Stimulated activated CD4-positive, alpha-beta T cell treated with anti-CD3 and anti-CD28 coated beads, Interleukin-4, amount 100 ng/mL, for 48 hours (primary cell): Measurements from ENCODE around the gene PRPF31.
"Not testable (repeated sequence)": the region's sequence is repeated elsewhere in the genome, so short reads cannot be mapped to it uniquely, and the experiment has no call there.

Source experiments
- DNase-seq, 2 donors: peaks; one replicate each; pipeline ENCODE4 v3.0.0-alpha.2; 2020; ENCODE audit warnings: low read depth in 2 of 2

Gene PRPF31, protein sequence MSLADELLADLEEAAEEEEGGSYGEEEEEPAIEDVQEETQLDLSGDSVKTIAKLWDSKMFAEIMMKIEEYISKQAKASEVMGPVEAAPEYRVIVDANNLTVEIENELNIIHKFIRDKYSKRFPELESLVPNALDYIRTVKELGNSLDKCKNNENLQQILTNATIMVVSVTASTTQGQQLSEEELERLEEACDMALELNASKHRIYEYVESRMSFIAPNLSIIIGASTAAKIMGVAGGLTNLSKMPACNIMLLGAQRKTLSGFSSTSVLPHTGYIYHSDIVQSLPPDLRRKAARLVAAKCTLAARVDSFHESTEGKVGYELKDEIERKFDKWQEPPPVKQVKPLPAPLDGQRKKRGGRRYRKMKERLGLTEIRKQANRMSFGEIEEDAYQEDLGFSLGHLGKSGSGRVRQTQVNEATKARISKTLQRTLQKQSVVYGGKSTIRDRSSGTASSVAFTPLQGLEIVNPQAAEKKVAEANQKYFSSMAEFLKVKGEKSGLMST

GRCh38 chr19:54115109-54116063, at the start of gene PRPF31, which contains the start of gene TFPT:
Gene PRPF31, plus strand, starts transcription at chr19:54115754. Its CDS starts 2,525 bp downstream, at chr19:54118279.
Gene TFPT, minus strand, starts transcription at chr19:54115657. Its CDS starts 388 bp downstream, at chr19:54115269.
- peak; percentile 95 to 96 for DNase-seq

DNA sequence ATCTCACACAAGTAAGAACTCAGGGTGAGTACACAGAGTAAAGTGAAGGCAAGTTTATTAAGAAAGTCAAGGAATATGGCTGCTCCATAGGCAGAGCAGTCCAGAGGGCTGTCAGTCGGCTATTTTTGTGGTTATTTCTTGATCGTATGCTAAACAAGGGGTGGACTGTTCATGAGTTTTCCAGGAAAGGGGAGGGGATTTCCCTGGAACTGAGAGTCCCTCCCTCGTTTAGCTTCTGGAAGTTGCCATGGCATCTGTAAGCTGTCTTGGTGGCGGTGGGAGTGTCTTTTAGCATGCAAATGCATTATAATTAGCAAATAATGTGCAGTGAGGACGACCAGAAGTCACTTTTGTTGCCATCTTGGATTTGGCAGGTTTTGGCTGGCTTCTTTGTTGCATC, 46.1 kb upstream of the PRPF31 start:
- no peak for DNase-seq

GRCh38 chr19:54073829-54074228, 41.7 kb upstream of the PRPF31 start:
- DNase-seq = no peak

DNA sequence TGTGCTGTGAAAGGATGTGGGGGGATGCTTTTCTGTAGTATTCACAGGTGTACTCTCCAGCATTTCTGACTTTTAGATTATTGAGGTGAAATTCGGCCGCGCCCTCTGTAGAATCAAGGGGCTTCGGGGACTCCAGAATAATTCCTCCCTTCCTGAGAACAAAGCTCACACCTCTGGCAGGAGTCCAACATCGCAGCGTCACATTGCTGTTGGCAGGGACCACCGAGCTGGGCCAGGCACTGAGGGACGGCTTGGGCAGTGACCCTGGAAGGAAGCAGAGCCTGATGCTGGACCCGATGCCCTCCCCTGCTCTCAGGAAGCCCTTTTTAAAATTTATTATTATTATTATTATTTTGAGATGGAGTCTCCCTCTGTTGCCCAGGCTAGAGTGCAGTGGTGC, 40.7 kb upstream of the PRPF31 start:
- DNase-seq = no peak

- DNase-seq = no peak
Measured at GRCh38 chr19:54077334-54077733, 38.2 kb upstream of the PRPF31 start.

DNA sequence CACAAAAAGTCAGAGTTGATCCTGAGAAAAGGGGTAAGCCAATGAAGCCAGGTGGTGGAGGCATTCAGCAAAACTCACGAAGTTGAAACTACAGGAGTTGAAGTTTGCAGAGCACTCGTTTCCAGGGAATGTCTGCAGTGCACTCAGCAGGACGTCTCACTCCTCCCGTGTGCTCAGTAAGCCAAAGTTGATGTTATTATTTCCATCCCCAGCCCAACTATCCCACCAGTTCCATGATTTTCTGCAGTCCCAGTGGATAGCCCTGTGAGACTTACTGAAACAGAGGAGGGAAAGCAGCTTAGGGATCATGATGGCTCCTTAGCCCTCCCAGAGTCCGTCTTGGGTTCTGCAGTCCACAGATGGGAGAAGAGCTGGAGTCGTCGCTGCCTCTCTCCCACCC, 34.5 kb upstream of the PRPF31 start, which contains the start of gene TARM1:
TSS of gene TARM1 (minus strand) at position 334 of the 400 bp plus-strand sequence. CDS start at position 309, 25 bp downstream.
- no peak for DNase-seq

- no peak for DNase-seq
Measured at GRCh38 chr19:54084410-54084809, 31.1 kb upstream of the PRPF31 start.

DNA sequence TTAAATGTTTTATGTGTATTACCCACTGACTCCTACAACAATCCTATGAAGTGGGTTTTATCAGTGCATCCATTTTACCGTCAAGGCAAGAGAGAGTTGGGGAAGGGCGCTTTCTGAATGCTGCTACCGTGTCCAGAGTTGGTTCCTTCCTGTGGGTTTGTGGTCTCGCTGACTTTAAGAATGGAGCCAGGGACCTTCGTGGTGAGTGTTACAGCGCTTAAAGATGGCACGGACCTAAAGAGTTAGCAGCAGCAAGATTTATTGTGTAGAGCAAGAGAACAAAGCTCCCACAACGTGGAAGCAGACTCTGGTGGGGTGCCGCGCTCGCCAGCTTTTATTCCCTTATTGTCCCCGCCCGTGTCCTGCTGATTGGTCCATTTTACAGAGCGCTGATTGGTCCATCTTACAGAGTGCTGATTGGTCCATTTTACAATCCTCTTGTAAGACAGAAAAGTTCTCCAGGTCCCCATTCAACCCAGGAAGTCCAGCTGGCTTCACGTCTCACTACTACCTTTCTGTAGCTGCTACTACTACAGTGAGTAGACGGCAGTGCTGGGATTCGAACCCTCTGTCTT, 21.0 kb upstream of the PRPF31 start:
- DNase-seq = no peak

DNA sequence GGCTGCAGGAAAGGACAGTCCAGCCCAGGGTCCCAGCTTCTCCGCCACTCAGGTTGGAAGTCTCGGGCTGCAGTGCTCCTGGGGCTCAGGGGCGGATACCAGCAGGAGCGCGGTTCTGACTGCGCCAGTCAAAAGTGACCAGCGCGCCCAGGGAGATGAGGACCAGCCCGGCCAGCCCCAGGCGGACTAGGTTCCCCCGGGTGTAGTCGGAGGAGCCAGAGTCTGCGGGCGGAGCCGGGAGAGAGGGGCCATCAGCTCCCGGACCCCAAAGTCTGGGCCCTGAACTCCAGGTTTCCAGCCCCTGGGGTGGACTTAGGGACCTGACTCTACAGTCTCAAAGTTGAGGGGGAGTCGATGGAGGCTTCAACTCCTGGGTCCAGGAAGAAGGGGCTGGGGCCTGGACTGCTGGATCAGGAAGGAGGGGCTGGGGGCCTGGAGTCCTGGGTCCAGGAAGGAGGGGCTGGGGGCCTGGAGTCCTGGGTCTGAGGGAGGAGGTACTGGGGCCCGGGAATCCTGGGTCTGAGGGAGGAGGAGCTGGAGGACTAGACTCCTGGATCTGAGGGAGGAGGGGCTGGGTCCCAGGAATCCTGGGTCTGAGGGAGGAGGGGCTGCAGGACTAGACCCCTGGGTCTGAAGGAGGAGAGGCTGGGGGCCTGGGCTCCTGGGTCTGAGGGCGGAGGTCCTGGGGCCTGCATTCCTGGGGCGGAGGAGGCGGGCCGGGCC, 20.3 kb upstream of the PRPF31 start:
- no peak for DNase-seq

DNA sequence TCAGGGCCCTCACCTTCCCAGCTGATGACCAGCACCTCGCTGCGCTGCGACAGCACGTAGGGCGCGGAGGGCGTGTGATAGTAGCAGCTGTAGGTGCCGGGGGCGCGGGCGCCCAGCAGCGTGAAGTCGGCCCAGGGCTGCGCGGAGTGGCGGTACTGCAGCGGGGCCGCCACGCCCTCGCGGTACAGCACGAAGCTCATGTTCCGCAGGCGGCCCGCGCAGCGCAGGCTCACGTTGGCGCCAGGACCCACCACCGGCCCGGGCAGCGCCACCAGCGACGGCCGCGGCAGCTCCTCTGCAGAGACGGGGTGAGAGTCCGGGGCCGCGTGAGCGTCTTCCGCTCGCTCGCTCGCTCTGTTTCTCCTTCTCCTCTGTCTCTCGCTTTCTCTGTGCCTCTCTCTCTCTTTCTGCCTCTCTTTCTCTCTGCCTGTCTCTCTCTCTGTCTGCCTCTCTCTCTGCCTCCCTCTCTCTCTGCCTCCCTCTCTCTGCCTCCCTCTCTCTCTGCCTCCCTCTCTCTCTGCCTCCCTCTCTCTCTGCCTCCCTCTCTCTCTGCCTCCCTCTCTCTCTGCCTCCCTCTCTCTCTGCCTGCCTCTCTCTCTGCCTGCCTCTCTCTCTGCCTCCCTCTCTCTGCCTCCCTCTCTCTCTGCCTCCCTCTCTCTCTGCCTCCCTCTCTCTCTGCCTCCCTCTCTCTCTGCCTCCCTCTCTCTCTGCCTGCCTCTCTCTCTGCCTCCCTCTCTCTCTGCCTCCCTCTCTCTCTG, 19.5 kb upstream of the PRPF31 start:
- peak; percentile 18 to 26 for DNase-seq

- no peak for DNase-seq
Measured at GRCh38 chr19:54096617-54097106, 18.9 kb upstream of the PRPF31 start.

DNA sequence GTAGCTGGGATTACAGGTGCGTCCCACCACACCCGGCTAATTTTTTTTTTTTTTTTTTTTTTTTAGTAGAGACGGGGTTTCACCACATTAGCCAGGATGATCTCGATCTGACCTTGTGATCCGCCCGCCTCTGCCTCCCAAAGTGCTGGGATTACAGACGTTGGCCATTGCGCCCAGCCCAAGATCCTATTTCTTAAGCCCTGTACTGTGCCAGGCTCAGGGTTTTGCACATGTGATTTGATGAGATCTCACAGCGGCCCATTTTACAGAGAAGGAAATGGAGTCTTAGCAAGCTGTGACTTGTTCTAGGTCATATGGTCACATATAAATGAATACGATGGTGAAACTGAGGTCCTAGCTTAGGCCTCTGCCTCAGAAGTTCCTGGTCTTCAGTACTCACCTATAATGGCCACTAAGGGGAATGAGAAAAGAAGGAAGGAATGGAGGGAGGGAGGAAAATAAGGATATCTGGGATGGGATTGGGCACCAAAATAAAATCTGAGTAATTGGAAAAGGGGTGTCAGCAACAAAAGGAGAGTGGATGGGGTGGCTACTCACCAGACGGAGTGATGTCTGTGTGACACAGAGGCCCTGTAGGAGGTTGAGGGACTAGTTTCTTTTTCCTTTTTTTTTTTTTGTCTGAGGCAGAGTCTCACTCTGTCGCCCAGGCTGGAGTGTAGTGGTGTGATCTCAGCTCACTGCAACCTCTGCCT, 16.2 kb upstream of the PRPF31 start:
- DNase-seq = no peak

DNA sequence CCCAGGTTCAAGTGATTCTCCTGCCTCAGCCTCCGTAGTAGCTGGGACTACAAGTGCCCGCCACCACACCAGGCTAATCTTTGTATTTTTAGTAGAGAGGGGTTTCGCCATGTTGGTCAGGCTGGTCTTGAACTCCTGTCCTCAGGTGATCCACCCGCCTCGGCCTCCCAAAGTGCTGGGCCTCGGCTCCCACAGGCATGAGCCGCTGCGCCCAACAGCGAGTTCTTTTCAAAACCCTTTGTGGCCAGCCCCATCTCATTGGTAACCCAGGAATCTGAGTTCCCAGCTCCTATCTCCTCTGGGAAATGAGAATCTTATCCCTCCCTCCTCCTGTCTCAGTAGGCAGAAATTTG, 15.7 kb upstream of the PRPF31 start:
- DNase-seq = not testable (repeated sequence)

GRCh38 chr19:54100561-54100960, 15.0 kb upstream of the PRPF31 start, which contains the start of gene OSCAR:
Gene OSCAR, minus strand, starts transcription at chr19:54100803. Its CDS starts 11 bp downstream, at chr19:54100792.
- DNase-seq = no peak

DNA sequence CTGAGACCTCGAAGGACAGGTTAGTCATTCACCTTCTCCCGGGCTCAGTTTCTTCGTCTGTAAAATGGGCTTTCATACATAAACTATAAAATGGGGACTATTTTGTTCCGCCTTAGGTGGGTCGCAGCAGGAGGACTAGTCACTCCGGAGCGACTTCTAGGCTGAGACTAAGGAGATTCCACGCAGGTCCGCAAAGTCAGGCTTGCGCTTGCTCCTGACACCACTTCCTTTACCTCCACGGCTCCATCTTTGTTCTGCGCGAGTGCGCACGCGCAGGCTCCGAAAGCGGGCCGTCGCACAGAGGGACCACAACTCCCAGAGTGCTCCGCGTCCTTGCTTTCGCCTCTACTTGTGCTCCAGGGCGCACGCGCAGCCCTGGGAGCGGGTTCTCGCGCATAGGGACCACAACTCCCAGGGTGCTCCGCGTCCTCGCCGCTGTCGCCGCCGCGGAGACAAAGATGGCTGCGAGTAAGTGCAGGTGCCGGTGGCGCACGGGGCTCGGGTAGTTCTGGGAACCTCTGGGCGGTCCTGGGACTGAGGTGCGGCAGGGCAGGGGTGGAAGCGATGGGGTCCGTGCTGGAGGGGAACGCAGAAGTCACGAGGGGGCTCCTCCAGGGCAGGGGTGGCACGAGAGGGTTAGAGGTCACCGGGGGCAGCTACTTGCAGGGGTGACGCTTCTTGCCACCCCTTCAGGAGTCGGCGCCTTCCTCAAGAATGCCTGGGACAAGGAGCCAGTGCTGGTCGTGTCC, 13.0 kb upstream of the PRPF31 start, which contains the start of gene NDUFA3:
TSS of gene NDUFA3 (plus strand) at position 435 of the 749 bp plus-strand sequence. CDS start at position 459, 24 bp downstream.
- DNase-seq = peak; percentile 91 to 95

GRCh38 chr19:54104998-54105715, 10.4 kb upstream of the PRPF31 start:
- DNase-seq = no peak

DNA sequence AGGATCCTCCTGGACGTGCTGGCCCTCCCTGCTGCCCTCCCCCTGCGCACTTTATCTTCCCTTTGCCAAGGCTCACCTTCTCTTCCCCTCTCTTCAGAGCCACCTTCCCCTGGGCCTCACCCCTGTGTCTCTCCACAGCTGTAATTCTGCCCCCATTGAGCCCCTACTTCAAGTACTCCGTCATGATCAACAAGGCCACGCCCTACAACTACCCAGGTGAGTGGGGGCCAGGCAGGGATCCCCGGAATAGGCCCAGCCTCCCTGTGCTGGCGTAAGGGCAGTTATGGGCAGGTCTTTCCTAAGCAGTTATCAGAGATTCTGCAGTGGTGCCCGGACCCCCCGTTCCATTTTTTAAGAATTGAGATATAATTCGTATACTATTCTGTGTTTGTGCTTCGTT, 9.8 kb upstream of the PRPF31 start:
- DNase-seq = no peak

- no peak for DNase-seq
Measured at GRCh38 chr19:54106716-54107115, 8.8 kb upstream of the PRPF31 start.
